ENCODE results near the gene SZRD1. TPM values are rescaled to one million over a fixed set of nuclear protein-coding genes. Genes with fewer than 3 reads are reported as not detected.

The SZRD1 gene
- total and polyA plus RNA-seq, 2 of the 8 experiments (the other 6 are each of a cell fraction or from before 2014, with no cell fraction given), result 97.8 to 108 TPM

GRCh38 chr1:16318555-16318954 is 48.5 kb upstream of the SZRD1 start:
- Histone ChIP-seq H2BK20ac (ENCODE audit: low read length) (no peak overlapping the region), H4K91ac (replicated peaks; ENCODE audit: insufficient read length, low read length) (no peak overlapping the region), H3K23ac (ENCODE audit: insufficient read length) (no peak overlapping the region), H3K4me3 (ENCODE audit: extremely low read depth in 1 of 4, insufficient read depth in 2 of 4, low read depth in 3 of 4, low read length in 4 of 4) (no peak overlapping the region), H3K79me1 (ENCODE audit: low read depth, low read length) (peaks cover 4% of the 10 kb centered on the region; the same call in 1 of the 2 replicates), H3K4me1 (replicated peaks in 1 of 4; ENCODE audit: control insufficient read depth in 3 of 4, insufficient read depth in 4 of 4, low read length in 3 of 4) (no peaks in the 10 kb centered on the region), H2BK5ac (ENCODE audit: low read depth, low read length) (no peak overlapping the region), H3K18ac (ENCODE audit: extremely low read depth, low read length) (no peak overlapping the region), H2AK5ac (ENCODE audit: low read depth, low read length) (no peak overlapping the region), H3K56ac (replicated peaks; ENCODE audit: insufficient read length, low read depth, low read length) (no peak overlapping the region), H3K23me2 (ENCODE audit: low read depth, low read length) (no peaks in the 10 kb centered on the region), H3K9me3 (ENCODE audit: insufficient read depth in 2 of 2, low read depth in 1 of 2, low read length in 1 of 2) (no peaks in the 10 kb centered on the region), H2BK120ac (replicated peaks; ENCODE audit: low read depth, low read length) (no peak overlapping the region), H3K9ac (replicated peaks in 1 of 4; ENCODE audit: extremely low read depth in 1 of 4, low read depth in 3 of 4, low read length in 3 of 4) (no peak overlapping the region), H3K36me3 (ENCODE audit: control insufficient read depth in 2 of 4, insufficient read depth in 4 of 4, low read length in 3 of 4) (peaks cover 0 to 5% (median 1%) of the 10 kb centered on the region in 4 experiments; a peak in 3 of 8 replicates), H3K79me2 (ENCODE audit: control insufficient read depth in 1 of 2, insufficient read depth in 2 of 2, low read length in 2 of 2) (peaks cover 0 to 24% of the 10 kb centered on the region in 2 experiments; a peak in 3 of 4 replicates), H3K4ac (replicated peaks; ENCODE audit: insufficient read length, low read depth, low read length) (no peak overlapping the region), H4K20me1 (replicated peaks in 1 of 2; ENCODE audit: control insufficient read depth in 1 of 2, insufficient read depth in 2 of 2, low read length in 2 of 2) (peaks cover 2 to 3% of the 10 kb centered on the region in 2 experiments), H3K27ac (ENCODE audit: low read depth, low read length) (no peak overlapping the region), H3K27me3 (replicated peaks in 1 of 4; ENCODE audit: control insufficient read depth in 3 of 4, extremely low read depth in 1 of 4, insufficient read depth in 3 of 4, low read length in 3 of 4) (no peaks in the 10 kb centered on the region), H2AFZ (ENCODE audit: low read length) (no peak overlapping the region), H2BK12ac (ENCODE audit: low read depth, low read length) (no peak overlapping the region), H2BK15ac (ENCODE audit: low read length) (no peak overlapping the region), H4K5ac (ENCODE audit: insufficient read length, low read depth, low read length) (no peak overlapping the region), H4K8ac (ENCODE audit: extremely low read depth, insufficient read depth, low read length) (no peak overlapping the region), H3K14ac (ENCODE audit: insufficient read length) (no peak overlapping the region), H3K4me2 (ENCODE audit: insufficient read depth in 1 of 2, low read depth in 2 of 2, low read length in 2 of 2) (no peak overlapping the region)
- WGBS, 2 experiments (ENCODE audit: extremely low coverage in 1 of 2, insufficient coverage in 1 of 2, insufficient read length in 1 of 2, insufficient replicate concordance in 2 of 2, low coverage in 1 of 2, low lambda C conversion rate in 2 of 2, missing lambda C conversion rate in 1 of 2), result 93% methylated on average over 3 of the region's 3 CpGs; no CpG with 5 or more reads in 1 of the 2 experiments
- no peak for TF ChIP-seq POU5F1 (IDR thresholded peaks at IDR 0.05; ENCODE audit: low read depth, low read length)
- TF ChIP-seq BCL11A (IDR thresholded peaks at IDR 0.05; ENCODE audit: low read depth in 2 of 2, low read length in 2 of 2), result no peak
- CTCF ChIA-PET (ENCODE audit: partially characterized antibody), result interaction anchor here (0.6 to 0.7 kb wide), 2 partner anchors 45 to 516 kb away, joined by 4 to 5 read pairs; no protein-coding TSS in a partner anchor
- no peak for FAIRE-seq
- no peak for DNase-seq (ENCODE audit: low read depth in 1 of 2, low spot score in 2 of 2)
- POLR2A ChIA-PET (ENCODE audit: partially characterized antibody), result interaction anchor here (1.0 to 1.2 kb wide), 2 partner anchors 11 to 34 kb away, joined by 3 read pairs; partner anchors contain the start of gene FBXO42

All from H1 (cell line).